ENCODE data around the gene ANGPT4. TPM values are rescaled to one million over a fixed set of nuclear protein-coding genes. Genes with fewer than 3 reads are reported as not detected.

The ANGPT4 gene
- total RNA-seq, 1 donor from 2014 or later: 0.22 TPM

GRCh38 chr20:931401-931800, 15.3 kb upstream of the ANGPT4 start:
- Mint-ChIP-seq H3K4me1 (ENCODE audit: low read depth, unreplicated experiment) (no peaks in the 10 kb centered on the region), H3K4me3 (ENCODE audit: unreplicated experiment) (no peak overlapping the region), H3K36me3 (ENCODE audit: unreplicated experiment) (peaks cover 20% of the 10 kb centered on the region), H3K9me3 (ENCODE audit: unreplicated experiment) (no peaks in the 10 kb centered on the region), H3K27me3 (ENCODE audit: unreplicated experiment) (no peaks in the 10 kb centered on the region), H3K27ac (ENCODE audit: unreplicated experiment) (no peak overlapping the region)
- no peak for DNase-seq
- TF ChIP-seq CTCF (IDR thresholded peaks at IDR 0.05; ENCODE audit: partially characterized antibody, unreplicated experiment): no peak

- H3K9me3 Mint-ChIP-seq (ENCODE audit: unreplicated experiment): no peaks in the 10 kb centered on the region
- TF ChIP-seq CTCF (IDR thresholded peaks at IDR 0.05; ENCODE audit: partially characterized antibody, unreplicated experiment): no peak
These were observed 10.5 kb upstream of the ANGPT4 start for GRCh38 chr20:926670-927069.

GRCh38 chr20:925516-925915, 9.4 kb upstream of the ANGPT4 start:
- TF ChIP-seq CTCF (IDR thresholded peaks at IDR 0.05; ENCODE audit: partially characterized antibody, unreplicated experiment): no peak
- H3K27ac Mint-ChIP-seq (ENCODE audit: unreplicated experiment): no peak overlapping the region
- H3K4me1 Mint-ChIP-seq (ENCODE audit: low read depth, unreplicated experiment): no peaks in the 10 kb centered on the region
- no peak for DNase-seq
- no peak overlapping the region for H3K4me3 Mint-ChIP-seq (ENCODE audit: unreplicated experiment)
- H3K36me3 Mint-ChIP-seq (ENCODE audit: unreplicated experiment): peaks cover 5% of the 10 kb centered on the region
- no peaks in the 10 kb centered on the region for H3K9me3 Mint-ChIP-seq (ENCODE audit: unreplicated experiment)
- H3K27me3 Mint-ChIP-seq (ENCODE audit: unreplicated experiment): peaks cover 4% of the 10 kb centered on the region

More at GRCh38 chr20:926670-927069, 10.5 kb upstream of the ANGPT4 start:
- H3K27me3 Mint-ChIP-seq (ENCODE audit: unreplicated experiment): peaks cover 2% of the 10 kb centered on the region
- DNase-seq: no peak
- peaks cover 7% of the 10 kb centered on the region for H3K36me3 Mint-ChIP-seq (ENCODE audit: unreplicated experiment)
- H3K27ac Mint-ChIP-seq (ENCODE audit: unreplicated experiment): no peak overlapping the region
- no peaks in the 10 kb centered on the region for H3K4me1 Mint-ChIP-seq (ENCODE audit: low read depth, unreplicated experiment)
- no peak overlapping the region for H3K4me3 Mint-ChIP-seq (ENCODE audit: unreplicated experiment)

GRCh38 chr20:924639-925038, 8.5 kb upstream of the ANGPT4 start:
- H3K4me1 Mint-ChIP-seq (ENCODE audit: low read depth, unreplicated experiment): peaks cover under 1% of the 10 kb centered on the region
- peaks cover 4% of the 10 kb centered on the region for H3K27me3 Mint-ChIP-seq (ENCODE audit: unreplicated experiment)
- H3K4me3 Mint-ChIP-seq (ENCODE audit: unreplicated experiment): no peak overlapping the region
- no peak for DNase-seq
- H3K27ac Mint-ChIP-seq (ENCODE audit: unreplicated experiment): no peak overlapping the region
- H3K36me3 Mint-ChIP-seq (ENCODE audit: unreplicated experiment): peaks cover 5% of the 10 kb centered on the region
- H3K9me3 Mint-ChIP-seq (ENCODE audit: unreplicated experiment): peaks cover 2% of the 10 kb centered on the region
- no peak for TF ChIP-seq CTCF (IDR thresholded peaks at IDR 0.05; ENCODE audit: partially characterized antibody, unreplicated experiment)

- Mint-ChIP-seq H3K27me3 (ENCODE audit: unreplicated experiment) (peaks cover 6% of the 10 kb centered on the region), H3K4me3 (ENCODE audit: unreplicated experiment) (no peak overlapping the region), H3K4me1 (ENCODE audit: low read depth, unreplicated experiment) (peaks cover 11% of the 10 kb centered on the region), H3K9me3 (ENCODE audit: unreplicated experiment) (peaks cover 5% of the 10 kb centered on the region), H3K27ac (ENCODE audit: unreplicated experiment) (no peak overlapping the region), H3K36me3 (ENCODE audit: unreplicated experiment) (peaks cover 5% of the 10 kb centered on the region)
- no peak for TF ChIP-seq CTCF (IDR thresholded peaks at IDR 0.05; ENCODE audit: partially characterized antibody, unreplicated experiment)
- DNase-seq: no peak
These were observed 6.6 kb upstream of the ANGPT4 start for GRCh38 chr20:922781-923180.

Measured in glutamatergic neuron (in vitro differentiated cells).